Neuronal stem cell (in vitro differentiated cells): ENCODE data around the gene CAVIN3.

Experiments used
- DNase-seq: peaks from one replicate; pipeline ENCODE4 v3.0.0-alpha.2; 2013; ENCODE audit warnings: low spot score
- H2AFZ ChIP-seq: one replicate; pipeline ENCODE4 v1.6.1; 2013; ENCODE audit warnings: mild to moderate bottlenecking, low read length, inconsistent platforms
- H2AK5ac ChIP-seq: 2 replicates; pipeline ENCODE4 v1.6.1; 2013; ENCODE audit warnings: low read depth, mild to moderate bottlenecking, inconsistent platforms, low read length, moderate library complexity, mixed read lengths
- H2BK120ac ChIP-seq: 2 replicates; pipeline ENCODE4 v1.6.1; 2013; ENCODE audit warnings: low read depth, mild to moderate bottlenecking, inconsistent platforms, low read length, moderate library complexity, mixed read lengths
- H2BK12ac ChIP-seq: one replicate; pipeline ENCODE4 v1.6.1; 2013; ENCODE audit warnings: low read length, inconsistent platforms
- H2BK15ac ChIP-seq: 2 replicates; pipeline ENCODE4 v1.6.1; 2013; ENCODE audit warnings: mild to moderate bottlenecking, low read length, inconsistent platforms, mixed read lengths
- H2BK5ac ChIP-seq: one replicate; pipeline ENCODE4 v1.6.1; 2013; ENCODE audit warnings: inconsistent platforms, mild to moderate bottlenecking, low read length, moderate library complexity
- H3K14ac ChIP-seq: one replicate; pipeline ENCODE4 v1.6.1; 2013; ENCODE audit warnings: low read length, inconsistent platforms
- H3K18ac ChIP-seq: 2 replicates; pipeline ENCODE4 v1.6.1; 2013; ENCODE audit warnings: low read length, inconsistent platforms
- H3K23ac ChIP-seq: 2 replicates; pipeline ENCODE4 v1.6.1; 2013; ENCODE audit warnings: low read depth, mild to moderate bottlenecking, mixed read lengths, low read length, inconsistent platforms; ENCODE audit not compliant: poor library complexity
- H3K27ac ChIP-seq: replicated peaks from 3 replicates; pipeline ENCODE4 v1.5.1; 2013; ENCODE audit warnings: low read length, inconsistent platforms
- H3K27me3 ChIP-seq, 3 experiments: 2 replicates each; pipeline ENCODE4 v1.6.1; 2013; ENCODE audit warnings: low read length in 3 of 3, mild to moderate bottlenecking in 2 of 3, inconsistent platforms in 1 of 3, low read depth in 1 of 3, mixed read lengths in 1 of 3, moderate library complexity in 1 of 3; ENCODE audit not compliant: control insufficient read depth in 3 of 3, insufficient read depth in 3 of 3
- H3K36me3 ChIP-seq, 2 donors: replicated peaks in 1 of 2; 2 replicates each; pipeline ENCODE4 v1.6.1; 2013; ENCODE audit warnings: low read length in 2 of 2; ENCODE audit not compliant: control insufficient read depth in 2 of 2, insufficient read depth in 2 of 2
- H3K4ac ChIP-seq: 2 replicates; pipeline ENCODE4 v1.6.1; 2013; ENCODE audit warnings: inconsistent platforms, mild to moderate bottlenecking, low read length, moderate library complexity
- H3K4me1 ChIP-seq, 2 donors: 1 replicate in 1 of 2; 2 replicates in 1 of 2; pipeline ENCODE4 v1.6.1; 2013; ENCODE audit warnings: low read length in 2 of 2, low read depth in 1 of 2; ENCODE audit not compliant: control insufficient read depth in 2 of 2, insufficient read depth in 1 of 2
- H3K4me2 ChIP-seq: one replicate; pipeline ENCODE4 v1.6.1; 2013; ENCODE audit warnings: mild to moderate bottlenecking, low read length, inconsistent platforms; ENCODE audit not compliant: insufficient read depth, poor library complexity, severe bottlenecking
- H3K4me3 ChIP-seq, 2 donors: 2 replicates each; pipeline ENCODE4 v1.5.1; 2013; ENCODE audit warnings: low read length in 2 of 2, mild to moderate bottlenecking in 2 of 2, inconsistent platforms in 1 of 2, moderate library complexity in 1 of 2
- H3K79me1 ChIP-seq: one replicate; pipeline ENCODE4 v1.6.1; 2013; ENCODE audit warnings: low read depth, mild to moderate bottlenecking, inconsistent platforms, low read length, moderate library complexity
- H3K9ac ChIP-seq: one replicate; pipeline ENCODE4 v1.6.1; 2013; ENCODE audit warnings: mild to moderate bottlenecking, low read depth, low read length, inconsistent platforms; ENCODE audit not compliant: poor library complexity
- H3K9me3 ChIP-seq, 2 donors: replicated peaks in 1 of 2; 2 replicates each; pipeline versions ENCODE3 to v1.6.1; 2013; ENCODE audit warnings: low read length in 2 of 2, mild to moderate bottlenecking in 2 of 2, inconsistent platforms in 1 of 2, low read depth in 1 of 2, mixed read lengths in 1 of 2, moderate library complexity in 1 of 2; ENCODE audit not compliant: control insufficient read depth in 2 of 2, insufficient read depth in 1 of 2
- H4K8ac ChIP-seq: one replicate; pipeline ENCODE4 v1.6.1; 2013; ENCODE audit warnings: low read depth, mild to moderate bottlenecking, inconsistent platforms, low read length, moderate library complexity
- H4K91ac ChIP-seq: one replicate; pipeline ENCODE4 v1.6.1; 2013; ENCODE audit warnings: low read length, low read depth, mild to moderate bottlenecking, inconsistent platforms; ENCODE audit not compliant: poor library complexity
- WGBS, 2 donors: extraction: QIAGEN DNeasy Blood & Tissue Kit; methylation state at CpG; one replicate each; pipeline ENCODE4 v1.1.7; 2013; ENCODE audit warnings: missing lambda C conversion rate in 2 of 2, mixed read lengths in 1 of 2; ENCODE audit not compliant: insufficient read length in 2 of 2, insufficient replicate concordance in 1 of 2; ENCODE audit errors: extremely low coverage in 2 of 2; 5-methylcytosine and 5-hydroxymethylcytosine counted together

CAVIN3 gene

GRCh38 chr11:6269994-6270393 is 50.3 kb downstream of the CAVIN3 start:
- Histone ChIP-seq H2BK5ac (no peak overlapping the region), H2AFZ (no peak overlapping the region), H3K4ac (no peak overlapping the region), H3K9me3 (peaks cover 0 to 4% of the 10 kb centered on the region in 2 donors), H3K14ac (no peak overlapping the region), H3K27ac (no peak overlapping the region), H3K4me1 (no peaks in the 10 kb centered on the region), H4K91ac (no peak overlapping the region), H2BK15ac (no peak overlapping the region), H3K18ac (peak overlapping the region; percentile 73), H2BK120ac (peak overlapping the region; percentile 38), H2AK5ac (no peak overlapping the region), H3K23ac (peak overlapping the region; percentile 92), H3K4me2 (no peak overlapping the region), H3K9ac (peak overlapping the region; percentile 61), H3K79me1 (no peaks in the 10 kb centered on the region), H3K4me3 (peak overlapping the region in 1 of 2 donors; percentile 18), H2BK12ac (no peak overlapping the region), H3K27me3 (peaks cover 0 to 14% (median 0%) of the 10 kb centered on the region in 3 experiments), H4K8ac (no peak overlapping the region), H3K36me3 (peaks cover 0 to 7% of the 10 kb centered on the region in 2 donors)
- no peak for DNase-seq
- WGBS, 2 donors: no CpG with 5 or more reads among the region's 24 CpGs
